ENCODE results near the gene MRPL51.
A peak's percentile ranks its signal among the peaks of the same experiment; 100 is the strongest.

Gene MRPL51

DNA sequence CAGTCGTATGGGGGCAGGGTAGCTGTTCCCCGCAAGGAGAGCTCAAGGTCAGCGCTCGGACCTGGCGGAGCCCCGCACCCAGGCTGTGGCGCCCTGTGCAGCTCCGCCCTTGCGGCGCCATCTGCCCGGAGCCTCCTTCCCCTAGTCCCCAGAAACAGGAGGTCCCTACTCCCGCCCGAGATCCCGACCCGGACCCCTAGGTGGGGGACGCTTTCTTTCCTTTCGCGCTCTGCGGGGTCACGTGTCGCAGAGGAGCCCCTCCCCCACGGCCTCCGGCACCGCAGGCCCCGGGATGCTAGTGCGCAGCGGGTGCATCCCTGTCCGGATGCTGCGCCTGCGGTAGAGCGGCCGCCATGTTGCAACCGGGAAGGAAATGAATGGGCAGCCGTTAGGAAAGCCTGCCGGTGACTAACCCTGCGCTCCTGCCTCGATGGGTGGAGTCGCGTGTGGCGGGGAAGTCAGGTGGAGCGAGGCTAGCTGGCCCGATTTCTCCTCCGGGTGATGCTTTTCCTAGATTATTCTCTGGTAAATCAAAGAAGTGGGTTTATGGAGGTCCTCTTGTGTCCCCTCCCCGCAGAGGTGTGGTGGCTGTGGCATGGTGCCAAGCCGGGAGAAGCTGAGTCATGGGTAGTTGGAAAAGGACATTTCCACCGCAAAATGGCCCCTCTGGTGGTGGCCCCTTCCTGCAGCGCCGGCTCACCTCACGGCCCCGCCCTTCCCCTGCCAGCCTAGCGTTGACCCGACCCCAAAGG lies 42.1 kb upstream of the MRPL51 start:
- H3K27ac Mint-ChIP-seq, result peak overlapping the region; percentile 99
- no peaks in the 10 kb centered on the region for H3K27me3 Mint-ChIP-seq
- H3K4me3 Mint-ChIP-seq, result peak overlapping the region; percentile 91 to 93
- H3K9me3 Mint-ChIP-seq, result no peaks in the 10 kb centered on the region
- ATAC-seq (replicated peaks), result peak; percentile 4
- DNase-seq, result peak; percentile 50
- H3K36me3 Mint-ChIP-seq, result peaks cover 58 to 75% of the 10 kb centered on the region in 2 donors
- H3K4me1 Mint-ChIP-seq, result peaks cover 38 to 65% of the 10 kb centered on the region in 2 donors

DNA sequence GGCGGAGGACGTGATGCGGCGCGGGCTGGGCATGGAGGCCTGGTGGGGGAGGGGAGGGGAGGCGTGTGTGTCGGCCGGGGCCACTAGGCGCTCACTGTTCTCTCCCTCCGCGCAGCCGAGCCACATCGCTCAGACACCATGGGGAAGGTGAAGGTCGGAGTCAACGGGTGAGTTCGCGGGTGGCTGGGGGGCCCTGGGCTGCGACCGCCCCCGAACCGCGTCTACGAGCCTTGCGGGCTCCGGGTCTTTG lies 41.6 kb upstream of the MRPL51 start:
- Mint-ChIP-seq H3K27ac (peak overlapping the region; percentile 99), H3K36me3 (peaks cover 59 to 74% of the 10 kb centered on the region in 2 donors), H3K4me1 (peaks cover 33 to 60% of the 10 kb centered on the region in 2 donors), H3K27me3 (no peaks in the 10 kb centered on the region), H3K9me3 (no peaks in the 10 kb centered on the region), H3K4me3 (peak overlapping the region; percentile 91 to 93)
- no peak for DNase-seq
- ATAC-seq (replicated peaks), result peak; percentile 19 to 30

DNA sequence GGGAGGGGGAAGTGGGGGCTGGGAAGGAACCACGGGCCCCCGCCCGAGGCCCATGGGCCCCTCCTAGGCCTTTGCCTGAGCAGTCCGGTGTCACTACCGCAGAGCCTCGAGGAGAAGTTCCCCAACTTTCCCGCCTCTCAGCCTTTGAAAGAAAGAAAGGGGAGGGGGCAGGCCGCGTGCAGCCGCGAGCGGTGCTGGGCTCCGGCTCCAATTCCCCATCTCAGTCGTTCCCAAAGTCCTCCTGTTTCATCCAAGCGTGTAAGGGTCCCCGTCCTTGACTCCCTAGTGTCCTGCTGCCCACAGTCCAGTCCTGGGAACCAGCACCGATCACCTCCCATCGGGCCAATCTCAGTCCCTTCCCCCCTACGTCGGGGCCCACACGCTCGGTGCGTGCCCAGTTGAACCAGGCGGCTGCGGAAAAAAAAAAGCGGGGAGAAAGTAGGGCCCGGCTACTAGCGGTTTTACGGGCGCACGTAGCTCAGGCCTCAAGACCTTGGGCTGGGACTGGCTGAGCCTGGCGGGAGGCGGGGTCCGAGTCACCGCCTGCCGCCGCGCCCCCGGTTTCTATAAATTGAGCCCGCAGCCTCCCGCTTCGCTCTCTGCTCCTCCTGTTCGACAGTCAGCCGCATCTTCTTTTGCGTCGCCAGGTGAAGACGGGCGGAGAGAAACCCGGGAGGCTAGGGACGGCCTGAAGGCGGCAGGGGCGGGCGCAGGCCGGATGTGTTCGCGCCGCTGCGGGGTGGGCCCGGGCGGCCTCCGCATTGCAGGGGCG lies 41.0 kb upstream of the MRPL51 start, which contains the start of gene GAPDH:
TSS of gene GAPDH (plus strand) at position 595 of the 772 bp plus-strand sequence. CDS start 316 bp downstream, outside the sequence.
- Mint-ChIP-seq H3K4me1 (peaks cover 29 to 55% of the 10 kb centered on the region in 2 donors), H3K9me3 (no peaks in the 10 kb centered on the region), H3K36me3 (peaks cover 58 to 73% of the 10 kb centered on the region in 2 donors), H3K27ac (peak within 1 kb of the TSS; percentile 99), H3K27me3 (no peaks in the 10 kb centered on the region), H3K4me3 (peak within 1 kb of the TSS; percentile 91 to 93)
- DNase-seq, result peak; percentile 90
- ATAC-seq (replicated peaks), result peak; percentile 76 to 79

DNA sequence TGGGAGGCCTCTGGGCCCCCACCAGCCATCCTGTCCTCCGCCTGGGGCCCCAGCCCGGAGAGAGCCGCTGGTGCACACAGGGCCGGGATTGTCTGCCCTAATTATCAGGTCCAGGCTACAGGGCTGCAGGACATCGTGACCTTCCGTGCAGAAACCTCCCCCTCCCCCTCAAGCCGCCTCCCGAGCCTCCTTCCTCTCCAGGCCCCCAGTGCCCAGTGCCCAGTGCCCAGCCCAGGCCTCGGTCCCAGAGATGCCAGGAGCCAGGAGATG lies 40.5 kb upstream of the MRPL51 start:
- peak; percentile 46 for DNase-seq

DNA sequence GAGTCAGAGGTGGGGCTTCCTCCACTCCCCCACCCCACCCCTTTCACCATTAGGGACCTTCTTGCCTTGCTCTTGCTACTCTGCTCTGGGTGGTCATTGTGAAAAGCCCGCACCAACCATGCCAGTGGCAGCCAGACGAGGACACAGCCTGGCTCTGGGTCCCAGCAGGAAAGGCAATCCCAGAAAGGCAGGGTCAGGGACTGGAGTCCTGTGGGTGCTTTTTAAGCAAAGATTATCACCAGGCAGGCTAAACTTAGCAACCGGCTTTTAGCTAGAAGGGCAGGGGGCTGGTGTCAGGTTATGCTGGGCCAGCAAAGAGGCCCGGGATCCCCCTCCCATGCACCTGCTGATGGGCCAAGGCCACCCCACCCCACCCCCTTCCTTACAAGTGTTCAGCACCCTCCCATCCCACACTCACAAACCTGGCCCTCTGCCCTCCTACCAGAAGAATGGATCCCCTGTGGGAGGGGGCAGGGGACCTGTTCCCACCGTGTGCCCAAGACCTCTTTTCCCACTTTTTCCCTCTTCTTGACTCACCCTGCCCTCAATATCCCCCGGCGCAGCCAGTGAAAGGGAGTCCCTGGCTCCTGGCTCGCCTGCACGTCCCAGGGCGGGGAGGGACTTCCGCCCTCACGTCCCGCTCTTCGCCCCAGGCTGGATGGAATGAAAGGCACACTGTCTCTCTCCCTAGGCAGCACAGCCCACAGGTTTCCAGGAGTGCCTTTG lies 40.0 kb upstream of the MRPL51 start:
- H3K27me3 Mint-ChIP-seq, result no peaks in the 10 kb centered on the region
- no peaks in the 10 kb centered on the region for H3K9me3 Mint-ChIP-seq
- peaks cover 27 to 48% of the 10 kb centered on the region in 2 donors for H3K4me1 Mint-ChIP-seq
- no peak for DNase-seq
- peak overlapping the region; percentile 91 to 93 for H3K4me3 Mint-ChIP-seq
- peak; percentile 6 to 14 for ATAC-seq (replicated peaks)
- H3K27ac Mint-ChIP-seq, result peak overlapping the region; percentile 99
- H3K36me3 Mint-ChIP-seq, result peaks cover 59 to 76% of the 10 kb centered on the region in 2 donors

More for the DNA sequence above, 40.5 kb upstream of the MRPL51 start:
- ATAC-seq (replicated peaks), result peak; percentile 9 to 19
- H3K36me3 Mint-ChIP-seq, result peaks cover 60 to 76% of the 10 kb centered on the region in 2 donors
- H3K4me1 Mint-ChIP-seq, result peaks cover 28 to 52% of the 10 kb centered on the region in 2 donors
- no peaks in the 10 kb centered on the region for H3K27me3 Mint-ChIP-seq
- no peaks in the 10 kb centered on the region for H3K9me3 Mint-ChIP-seq
- peak overlapping the region; percentile 99 for H3K27ac Mint-ChIP-seq
- peak overlapping the region; percentile 91 to 93 for H3K4me3 Mint-ChIP-seq

DNA sequence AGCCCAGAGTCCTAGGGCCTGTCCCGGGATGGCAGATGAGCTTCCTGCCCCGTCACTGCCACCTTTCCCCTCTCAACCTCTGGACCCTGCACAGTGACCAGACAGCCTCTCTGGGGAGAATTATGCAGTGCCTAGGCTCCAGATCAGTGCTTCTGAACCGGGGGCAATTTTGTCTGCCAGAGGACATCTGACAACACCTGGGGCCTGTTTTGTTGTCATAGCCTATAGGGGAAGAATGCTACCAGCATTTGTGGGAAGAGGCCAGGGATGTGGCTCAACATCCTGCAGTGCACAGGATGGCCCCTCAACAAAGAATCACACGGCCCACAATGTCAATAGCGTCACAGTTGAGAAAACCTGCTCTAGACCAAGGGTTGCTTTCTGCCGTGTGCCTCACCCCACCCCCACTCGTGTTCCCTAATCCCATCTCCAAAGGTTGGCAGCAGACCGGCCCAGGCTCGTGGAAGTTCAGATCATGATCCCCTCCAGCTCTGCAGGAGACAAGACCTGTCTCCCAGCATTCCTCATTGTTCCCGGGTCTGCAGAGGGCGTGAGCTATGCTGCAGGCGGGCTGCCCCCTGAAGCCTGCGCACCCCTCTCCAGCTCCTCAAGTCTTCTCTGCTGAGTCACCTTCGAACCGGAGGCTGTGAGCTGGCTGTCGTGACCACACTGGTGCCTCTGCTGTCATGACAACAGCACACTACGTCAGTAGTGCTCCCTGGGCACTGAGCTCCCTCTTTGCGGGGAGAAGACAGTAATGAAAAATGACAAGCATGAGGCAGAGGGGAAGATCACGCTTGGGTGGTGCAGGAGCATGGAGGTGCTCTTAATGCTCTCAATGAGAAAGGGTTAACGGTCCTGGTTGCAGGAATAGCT lies 39.2 kb upstream of the MRPL51 start:
- H3K27ac Mint-ChIP-seq, result peak overlapping the region; percentile 99
- H3K27me3 Mint-ChIP-seq, result no peaks in the 10 kb centered on the region
- DNase-seq (peak; percentile 65), ATAC-seq (replicated peaks) (peak; percentile 32 to 47)
- H3K9me3 Mint-ChIP-seq, result no peaks in the 10 kb centered on the region
- peaks cover 24 to 40% of the 10 kb centered on the region in 2 donors for H3K4me1 Mint-ChIP-seq
- H3K4me3 Mint-ChIP-seq, result peak overlapping the region; percentile 91 to 93
- H3K36me3 Mint-ChIP-seq, result peaks cover 57 to 73% of the 10 kb centered on the region in 2 donors

DNA sequence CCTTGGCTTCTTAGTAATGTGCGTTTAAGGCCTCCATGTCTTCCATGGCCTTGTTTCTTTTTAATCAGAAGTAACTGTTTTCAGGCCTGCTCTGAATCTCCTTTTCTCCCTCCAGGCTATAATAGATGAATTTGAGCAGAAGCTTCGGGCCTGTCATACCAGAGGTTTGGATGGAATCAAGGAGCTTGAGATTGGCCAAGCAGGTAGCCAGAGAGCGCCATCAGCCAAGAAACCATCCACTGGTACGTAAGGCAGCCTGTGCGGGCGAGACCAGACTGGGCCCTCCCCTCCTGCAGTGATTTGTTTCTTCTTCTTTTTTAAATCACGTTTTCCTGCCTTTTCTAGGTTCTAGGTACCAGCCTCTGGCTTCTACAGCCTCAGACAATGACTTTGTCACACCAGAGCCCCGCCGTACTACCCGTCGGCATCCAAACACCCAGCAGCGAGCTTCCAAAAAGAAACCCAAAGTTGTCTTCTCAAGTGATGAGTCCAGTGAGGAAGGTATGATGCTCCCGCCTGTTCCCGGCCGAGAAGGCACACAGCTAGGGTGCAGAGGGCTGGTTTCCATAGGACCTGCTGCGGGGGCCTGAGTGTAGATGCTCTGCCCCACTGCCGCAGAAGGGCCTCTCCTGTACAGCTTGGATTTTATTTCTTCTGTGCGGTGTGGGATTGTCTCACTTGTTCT lies 37.7 kb upstream of the MRPL51 start:
- ATAC-seq (replicated peaks) (no peak), DNase-seq (no peak)
- Mint-ChIP-seq H3K9me3 (no peaks in the 10 kb centered on the region), H3K36me3 (peaks cover 58 to 69% of the 10 kb centered on the region in 2 donors), H3K27ac (peak overlapping the region; percentile 43), H3K4me1 (peaks cover 16 to 24% of the 10 kb centered on the region in 2 donors), H3K27me3 (no peaks in the 10 kb centered on the region), H3K4me3 (no peak overlapping the region)

DNA sequence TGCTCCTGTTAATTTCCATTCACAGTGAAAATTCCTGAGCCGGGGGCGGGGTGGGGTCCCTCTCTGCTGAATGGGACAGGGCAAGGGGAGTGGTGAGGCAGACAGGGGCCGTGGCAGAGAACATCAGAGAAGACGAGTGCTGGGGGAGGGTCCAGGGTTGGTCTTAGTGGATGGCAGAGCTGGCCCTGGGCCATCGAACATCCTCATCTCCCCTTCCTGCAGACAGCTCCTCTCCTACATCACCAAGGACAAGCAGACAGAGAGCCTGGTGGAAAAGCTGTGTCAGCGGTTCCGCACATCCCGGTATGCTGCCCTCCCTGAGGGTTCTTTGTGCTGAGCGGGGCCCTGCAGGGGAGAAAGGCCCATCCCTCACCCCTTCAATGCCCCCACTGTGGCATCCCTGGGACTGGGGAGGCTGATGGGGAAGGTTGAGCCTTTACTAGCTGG lies 36.3 kb upstream of the MRPL51 start:
- Mint-ChIP-seq H3K9me3 (no peaks in the 10 kb centered on the region), H3K4me1 (peaks cover 14 to 19% of the 10 kb centered on the region in 2 donors), H3K27ac (no peak overlapping the region), H3K36me3 (peaks cover 57 to 65% of the 10 kb centered on the region in 2 donors), H3K27me3 (no peaks in the 10 kb centered on the region), H3K4me3 (no peak overlapping the region)
- DNase-seq, result no peak
- ATAC-seq (replicated peaks), result no peak

DNA sequence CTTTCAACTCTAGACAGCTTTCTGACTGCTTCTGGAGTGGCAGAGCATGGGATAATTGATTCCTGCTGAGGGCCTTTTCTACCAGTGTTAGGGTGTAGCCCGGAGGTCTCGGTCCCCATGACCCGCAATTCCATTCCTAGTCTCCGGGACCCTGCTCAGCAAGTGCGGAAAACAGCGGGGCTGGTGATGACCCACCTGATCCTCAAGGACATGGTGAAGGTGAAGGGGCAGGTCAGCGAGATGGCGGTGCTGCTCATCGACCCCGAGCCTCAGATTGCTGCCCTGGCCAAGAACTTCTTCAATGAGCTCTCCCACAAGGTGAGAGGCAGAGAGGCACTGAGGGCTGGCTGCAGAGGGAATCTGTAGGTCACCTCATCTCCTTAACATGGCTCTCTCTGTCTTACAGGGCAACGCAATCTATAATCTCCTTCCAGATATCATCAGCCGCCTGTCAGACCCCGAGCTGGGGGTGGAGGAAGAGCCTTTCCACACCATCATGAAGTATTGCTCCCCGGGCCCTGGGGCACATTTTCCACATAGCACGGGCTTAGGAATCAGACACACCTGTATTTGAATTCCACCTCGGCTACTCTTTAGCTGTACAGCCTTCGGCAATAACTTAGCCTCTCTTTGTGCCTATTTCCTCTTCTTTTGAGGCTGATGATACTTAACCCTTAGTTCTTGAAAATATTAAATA lies 35.6 kb upstream of the MRPL51 start:
- DNase-seq (no peak), ATAC-seq (replicated peaks) (no peak)
- Mint-ChIP-seq H3K4me3 (no peak overlapping the region), H3K4me1 (peaks cover 13 to 19% of the 10 kb centered on the region in 2 donors), H3K27ac (no peak overlapping the region), H3K27me3 (no peaks in the 10 kb centered on the region), H3K36me3 (peaks cover 62 to 67% of the 10 kb centered on the region in 2 donors), H3K9me3 (no peaks in the 10 kb centered on the region)

DNA sequence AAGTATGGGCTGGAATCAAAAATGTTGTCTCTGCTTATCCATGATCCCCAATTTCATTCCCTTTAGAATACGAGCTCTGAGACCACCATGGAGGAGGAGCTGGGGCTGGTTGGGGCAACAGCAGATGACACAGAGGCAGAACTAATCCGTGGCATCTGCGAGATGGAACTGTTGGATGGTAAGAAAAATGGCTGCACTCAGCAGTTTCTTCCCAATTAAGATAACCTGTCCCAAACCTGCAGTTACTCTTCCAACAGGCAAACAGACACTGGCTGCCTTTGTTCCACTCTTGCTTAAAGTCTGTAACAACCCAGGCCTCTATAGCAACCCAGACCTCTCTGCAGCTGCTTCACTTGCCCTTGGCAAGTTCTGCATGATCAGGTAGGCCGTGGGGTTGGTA lies 34.6 kb upstream of the MRPL51 start:
- Mint-ChIP-seq H3K9me3 (no peaks in the 10 kb centered on the region), H3K4me1 (peaks cover 9 to 11% of the 10 kb centered on the region in 2 donors), H3K27me3 (no peaks in the 10 kb centered on the region), H3K4me3 (no peak overlapping the region), H3K27ac (no peak overlapping the region), H3K36me3 (peaks cover 62 to 75% of the 10 kb centered on the region in 2 donors)
- DNase-seq (no peak), ATAC-seq (replicated peaks) (no peak)

DNA sequence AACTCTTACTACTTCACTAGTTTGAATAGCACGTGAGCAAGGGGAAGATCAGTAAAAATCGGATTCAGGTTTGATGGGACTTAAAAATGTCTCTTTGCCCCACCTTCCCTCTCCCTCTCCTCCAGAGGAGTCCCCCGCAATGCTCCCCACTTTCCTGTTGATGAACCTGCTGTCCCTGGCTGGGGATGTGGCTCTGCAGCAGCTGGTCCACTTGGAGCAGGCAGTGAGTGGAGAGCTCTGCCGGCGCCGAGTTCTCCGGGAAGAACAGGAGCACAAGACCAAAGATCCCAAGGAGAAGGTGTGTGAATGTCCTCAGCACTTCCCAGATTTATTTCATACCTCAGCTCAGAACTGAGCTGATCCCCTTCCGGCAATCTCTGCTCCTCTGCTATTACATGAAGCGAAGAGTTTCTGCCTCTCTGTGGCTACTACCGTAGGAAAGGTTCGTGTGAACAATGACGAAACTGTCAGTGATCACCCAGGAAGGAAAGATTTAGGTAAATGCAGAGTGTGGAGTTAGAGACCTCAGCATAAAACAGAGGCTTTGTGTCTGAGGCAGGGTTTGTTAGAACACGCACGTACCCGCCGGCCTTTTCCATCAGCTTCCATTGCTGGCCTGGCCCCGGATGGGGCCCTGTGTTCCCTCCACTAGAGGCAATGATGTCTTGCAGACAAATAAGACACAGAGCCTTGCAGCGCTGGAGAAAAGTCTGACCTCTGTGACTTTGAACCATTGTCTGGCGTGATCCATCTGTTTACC lies 33.9 kb upstream of the MRPL51 start:
- H3K36me3 Mint-ChIP-seq, result peaks cover 61 to 77% of the 10 kb centered on the region in 2 donors
- ATAC-seq (replicated peaks) (no peak), DNase-seq (no peak)
- no peak overlapping the region for H3K4me3 Mint-ChIP-seq
- H3K4me1 Mint-ChIP-seq, result peaks cover 2 to 3% of the 10 kb centered on the region in 2 donors
- no peaks in the 10 kb centered on the region for H3K27me3 Mint-ChIP-seq
- no peaks in the 10 kb centered on the region for H3K9me3 Mint-ChIP-seq
- no peak overlapping the region for H3K27ac Mint-ChIP-seq

DNA sequence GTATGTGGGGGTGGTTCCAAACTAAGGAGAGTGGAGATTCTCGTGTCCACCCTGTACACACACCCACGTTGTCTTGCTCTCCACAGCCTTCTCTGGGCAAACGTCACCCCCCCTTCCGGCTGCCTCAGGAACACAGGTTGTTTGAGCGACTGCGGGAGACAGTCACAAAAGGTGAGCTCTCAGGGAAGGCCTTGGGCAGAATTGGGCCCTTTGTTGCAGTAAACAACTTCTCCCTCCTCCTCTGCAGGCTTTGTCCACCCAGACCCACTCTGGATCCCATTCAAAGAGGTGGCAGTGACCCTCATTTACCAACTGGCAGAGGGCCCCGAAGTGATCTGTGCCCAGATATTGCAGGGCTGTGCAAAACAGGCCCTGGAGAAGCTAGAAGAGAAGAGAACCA lies 33.1 kb upstream of the MRPL51 start:
- DNase-seq, result no peak
- H3K27me3 Mint-ChIP-seq, result no peaks in the 10 kb centered on the region

More for the DNA sequence above, 33.1 kb upstream of the MRPL51 start:
- peaks cover 66 to 77% of the 10 kb centered on the region in 2 donors for H3K36me3 Mint-ChIP-seq
- ATAC-seq (replicated peaks), result no peak
- no peak overlapping the region for H3K4me3 Mint-ChIP-seq
- no peak overlapping the region for H3K27ac Mint-ChIP-seq
- H3K4me1 Mint-ChIP-seq, result no peaks in the 10 kb centered on the region
- H3K9me3 Mint-ChIP-seq, result no peaks in the 10 kb centered on the region
